ENCODE data around the gene GRAMD1B. TPM values are rescaled to one million over a fixed set of nuclear protein-coding genes. Genes with fewer than 3 reads are reported as not detected.

The GRAMD1B gene
- total and polyA plus RNA-seq, 4 donors: 0.29 to 2.6 (median 1.3) TPM

- H3K9me3 ChIP-seq (ENCODE audit: control insufficient read depth in 4 of 4, low read length in 3 of 4): no peaks in the 10 kb centered on the region
- no peak overlapping the region for H3K9ac ChIP-seq (ENCODE audit: low read depth in 1 of 2, low read length in 2 of 2)
- peaks cover 0 to 4% (median 0%) of the 10 kb centered on the region in 4 donors for H3K27me3 ChIP-seq (ENCODE audit: control insufficient read depth in 4 of 4, insufficient read depth in 4 of 4, low read length in 3 of 4)
- 56% methylated on average over 6 of the region's 6 CpGs for WGBS
- H3K27ac ChIP-seq (ENCODE audit: low read depth in 1 of 2, low read length in 2 of 2): no peak overlapping the region
- no peak overlapping the region for H3K4me3 ChIP-seq (ENCODE audit: low read depth in 1 of 3, low read length in 3 of 3)
- no peaks in the 10 kb centered on the region for H3K36me3 ChIP-seq (ENCODE audit: control insufficient read depth in 4 of 4, insufficient read depth in 3 of 4, low read depth in 1 of 4, low read length in 3 of 4)
- no peaks in the 10 kb centered on the region for H3K4me1 ChIP-seq (ENCODE audit: control insufficient read depth in 4 of 4, insufficient read depth in 4 of 4, low read length in 3 of 4)
- TF ChIP-seq FOXA2 (IDR thresholded peaks at IDR 0.05): no peak
- no peak for TF ChIP-seq GABPA (IDR thresholded peaks at IDR 0.05 in 1 of 2, conservative IDR thresholded peaks at IDR 0.05 in 1 of 2)
- TF ChIP-seq YY1 (IDR thresholded peaks at IDR 0.05): no peak
- DNase-seq (ENCODE audit: low spot score): no peak
Measured at GRCh38 chr11:123393312-123393927, 36.6 kb upstream of the GRAMD1B start.

DNA sequence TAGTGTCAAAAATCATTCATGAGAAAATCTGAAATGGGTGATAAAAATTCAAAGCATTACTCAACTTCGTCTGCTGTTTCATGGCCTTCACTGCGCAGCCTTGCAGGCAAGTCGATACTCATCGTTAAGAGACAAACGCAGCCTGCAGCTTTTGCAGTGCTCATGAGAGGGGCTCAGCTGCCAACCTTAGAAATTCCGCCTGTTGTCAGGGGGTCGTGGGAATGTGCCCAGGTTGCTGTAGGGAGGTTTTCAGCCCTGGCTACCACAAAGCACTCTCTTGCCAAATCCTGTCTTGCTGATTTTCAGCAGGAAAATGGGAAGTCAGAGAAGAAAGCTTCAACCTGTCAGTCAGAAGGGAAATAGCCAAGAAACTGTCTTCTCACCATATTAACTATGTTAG is 25.4 kb upstream of the GRAMD1B start:
- TF ChIP-seq HNF4G (IDR thresholded peaks at IDR 0.05): no peak
- no peak for TF ChIP-seq NR2F2 (IDR thresholded peaks at IDR 0.05)
- no peak for TF ChIP-seq JUND (IDR thresholded peaks at IDR 0.05)
- TF ChIP-seq FOXA2 (IDR thresholded peaks at IDR 0.05): no peak
- TF ChIP-seq, protein P1, sequence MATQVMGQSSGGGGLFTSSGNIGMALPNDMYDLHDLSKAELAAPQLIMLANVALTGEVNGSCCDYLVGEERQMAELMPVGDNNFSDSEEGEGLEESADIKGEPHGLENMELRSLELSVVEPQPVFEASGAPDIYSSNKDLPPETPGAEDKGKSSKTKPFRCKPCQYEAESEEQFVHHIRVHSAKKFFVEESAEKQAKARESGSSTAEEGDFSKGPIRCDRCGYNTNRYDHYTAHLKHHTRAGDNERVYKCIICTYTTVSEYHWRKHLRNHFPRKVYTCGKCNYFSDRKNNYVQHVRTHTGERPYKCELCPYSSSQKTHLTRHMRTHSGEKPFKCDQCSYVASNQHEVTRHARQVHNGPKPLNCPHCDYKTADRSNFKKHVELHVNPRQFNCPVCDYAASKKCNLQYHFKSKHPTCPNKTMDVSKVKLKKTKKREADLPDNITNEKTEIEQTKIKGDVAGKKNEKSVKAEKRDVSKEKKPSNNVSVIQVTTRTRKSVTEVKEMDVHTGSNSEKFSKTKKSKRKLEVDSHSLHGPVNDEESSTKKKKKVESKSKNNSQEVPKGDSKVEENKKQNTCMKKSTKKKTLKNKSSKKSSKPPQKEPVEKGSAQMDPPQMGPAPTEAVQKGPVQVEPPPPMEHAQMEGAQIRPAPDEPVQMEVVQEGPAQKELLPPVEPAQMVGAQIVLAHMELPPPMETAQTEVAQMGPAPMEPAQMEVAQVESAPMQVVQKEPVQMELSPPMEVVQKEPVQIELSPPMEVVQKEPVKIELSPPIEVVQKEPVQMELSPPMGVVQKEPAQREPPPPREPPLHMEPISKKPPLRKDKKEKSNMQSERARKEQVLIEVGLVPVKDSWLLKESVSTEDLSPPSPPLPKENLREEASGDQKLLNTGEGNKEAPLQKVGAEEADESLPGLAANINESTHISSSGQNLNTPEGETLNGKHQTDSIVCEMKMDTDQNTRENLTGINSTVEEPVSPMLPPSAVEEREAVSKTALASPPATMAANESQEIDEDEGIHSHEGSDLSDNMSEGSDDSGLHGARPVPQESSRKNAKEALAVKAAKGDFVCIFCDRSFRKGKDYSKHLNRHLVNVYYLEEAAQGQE (IDR thresholded peaks at IDR 0.05): no peak
- TF ChIP-seq YY1 (IDR thresholded peaks at IDR 0.05): no peak
- TF ChIP-seq, protein P2, sequence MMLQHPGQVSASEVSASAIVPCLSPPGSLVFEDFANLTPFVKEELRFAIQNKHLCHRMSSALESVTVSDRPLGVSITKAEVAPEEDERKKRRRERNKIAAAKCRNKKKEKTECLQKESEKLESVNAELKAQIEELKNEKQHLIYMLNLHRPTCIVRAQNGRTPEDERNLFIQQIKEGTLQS (IDR thresholded peaks at IDR 0.05): no peak
- TF ChIP-seq CTCF (IDR thresholded peaks at IDR 0.05; ENCODE audit: low read depth, low read length, missing input control): no peak
- TF ChIP-seq MAX (IDR thresholded peaks at IDR 0.05): no peak
- TF ChIP-seq TAF1 (conservative IDR thresholded peaks at IDR 0.05): no peak
- TF ChIP-seq FOXA1 (IDR thresholded peaks at IDR 0.05): no peak
- TF ChIP-seq RAD21 (IDR thresholded peaks at IDR 0.05): no peak
- H3K9ac ChIP-seq (ENCODE audit: low read depth in 1 of 2, low read length in 2 of 2): no peak overlapping the region

More for the DNA sequence above, 25.4 kb upstream of the GRAMD1B start:
- Histone ChIP-seq H3K9me3 (ENCODE audit: control insufficient read depth in 4 of 4, low read length in 3 of 4) (no peaks in the 10 kb centered on the region), H3K27ac (ENCODE audit: low read depth in 1 of 2, low read length in 2 of 2) (no peak overlapping the region), H3K27me3 (ENCODE audit: control insufficient read depth in 4 of 4, insufficient read depth in 4 of 4, low read length in 3 of 4) (peaks cover 0 to 2% (median under 1%) of the 10 kb centered on the region in 4 donors), H3K4me1 (ENCODE audit: control insufficient read depth in 4 of 4, insufficient read depth in 4 of 4, low read length in 3 of 4) (no peaks in the 10 kb centered on the region), H3K36me3 (ENCODE audit: control insufficient read depth in 4 of 4, insufficient read depth in 3 of 4, low read depth in 1 of 4, low read length in 3 of 4) (no peaks in the 10 kb centered on the region), H3K4me3 (ENCODE audit: low read depth in 1 of 3, low read length in 3 of 3) (no peak overlapping the region)
- DNase-seq (ENCODE audit: low spot score): no peak
- 67% methylated on average over 7 of the region's 7 CpGs for WGBS

Data from liver (tissue), 9 donors.